ENCODE measurements around the gene SLC12A9.

SLC12A9 gene

DNA sequence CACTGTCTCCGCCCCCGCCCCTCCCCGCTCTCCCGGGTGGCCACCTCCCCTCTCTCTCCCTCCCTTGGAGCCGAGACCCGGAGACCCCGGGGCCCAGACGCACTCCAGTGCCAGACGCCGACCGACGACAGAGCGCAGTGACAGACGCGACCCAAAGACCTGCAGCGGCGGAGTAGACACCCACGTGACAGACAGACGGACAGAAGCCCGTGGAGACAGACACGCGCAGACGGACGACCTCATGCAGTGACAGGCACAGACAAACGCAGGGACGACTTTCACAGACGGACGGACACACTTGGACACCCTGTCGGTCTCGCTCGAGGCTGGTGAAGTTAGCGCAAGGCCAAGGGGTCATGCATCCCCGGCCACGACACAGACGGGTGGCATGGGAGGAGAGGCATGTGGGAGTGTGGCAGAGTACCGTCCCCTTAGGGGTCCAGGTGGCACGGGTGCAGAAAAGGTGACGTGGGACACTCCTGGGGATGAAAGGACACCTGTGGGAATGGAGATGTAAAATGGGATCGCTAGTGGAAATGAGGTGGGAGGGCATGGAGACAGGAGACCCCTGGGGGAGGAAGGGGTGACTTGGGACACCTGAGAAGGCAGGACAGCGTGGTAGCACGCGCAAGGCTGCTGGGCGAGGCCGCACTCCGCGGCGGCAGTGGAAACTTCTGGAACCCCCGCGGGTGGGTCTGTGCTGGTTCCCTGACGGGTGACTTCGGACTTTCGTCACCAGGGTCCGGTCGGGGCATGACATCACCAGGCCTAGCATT is 43.6 kb downstream of the SLC12A9 start (continued):
- TF ChIP-seq TSHZ1 (tag by site-specific recombination; IDR thresholded peaks at IDR 0.05; ENCODE audit: borderline replicate concordance) (no peak; the same call in none of the 2 replicates), ZNF473 (tag by site-specific recombination; IDR thresholded peaks at IDR 0.05) (no peak)

DNA sequence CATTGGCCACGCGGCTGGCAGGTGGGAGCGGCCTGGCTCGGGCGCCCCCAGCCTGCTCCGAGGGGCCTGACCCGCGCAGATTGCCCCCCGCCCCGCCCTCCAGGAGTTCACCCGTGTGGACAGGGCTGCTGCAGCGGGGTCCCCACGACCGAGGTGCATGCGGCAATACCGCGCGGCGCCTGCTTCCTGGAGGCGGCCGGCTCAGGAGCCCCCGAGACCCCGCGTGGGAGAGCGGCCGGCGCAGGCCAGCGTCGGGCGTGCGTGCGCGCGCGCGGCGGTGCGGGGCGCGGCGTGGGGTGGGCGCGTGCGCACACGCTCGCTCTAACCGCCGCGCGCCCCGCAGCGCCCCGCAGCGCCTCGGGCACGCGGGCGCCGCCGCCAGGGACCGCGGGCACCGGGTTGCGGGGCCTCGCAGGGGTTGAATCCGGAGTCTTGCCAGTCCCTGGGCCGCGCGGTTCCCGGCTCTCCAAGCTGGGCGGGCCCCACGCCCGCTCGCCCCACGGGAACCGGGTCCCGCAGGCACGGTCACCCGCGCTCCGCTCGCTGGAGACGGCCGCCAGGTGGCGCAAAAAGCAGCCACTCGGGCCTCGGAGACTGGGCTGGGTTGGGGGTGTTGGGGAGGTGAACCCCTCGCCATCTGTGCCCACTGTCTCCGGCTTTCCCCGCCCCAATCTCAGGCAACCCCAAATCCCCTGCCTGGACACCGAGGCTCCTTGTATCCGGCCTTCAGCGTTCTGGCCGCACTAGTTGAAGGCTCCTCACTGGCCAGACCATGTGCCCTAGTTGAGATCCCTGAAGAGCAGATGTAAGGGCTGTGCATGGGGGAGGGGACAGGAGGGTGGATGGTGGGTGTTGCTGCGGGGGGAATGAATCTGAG is 44.5 kb downstream of the SLC12A9 start:
- Histone ChIP-seq H3K4me1 (ENCODE audit: control insufficient read depth, insufficient read depth, low read length) (no peaks in the 10 kb centered on the region; the same call in 1 of the 2 replicates), H3K4me3 (ENCODE audit: low read depth, low read length) (peak overlapping the region; percentile 20), H3K9me3 (ENCODE audit: control insufficient read depth, insufficient read depth, low read depth, low read length) (no peaks in the 10 kb centered on the region), H3K27ac (ENCODE audit: extremely low read depth, low read depth, low read length) (peak overlapping the region; percentile 50; the same call in 1 of the 2 replicates), H3K36me3 (ENCODE audit: control insufficient read depth in 2 of 2, insufficient read depth in 1 of 2, low read length in 2 of 2) (no peaks in the 10 kb centered on the region)
- POLR2A ChIA-PET: no interaction called here
- CTCF ChIA-PET: interaction anchor here (3.0 kb wide), 1 partner anchor 162 kb away, joined by 27 read pairs; no protein-coding TSS in a partner anchor
- TF ChIP-seq ZIC2 (tag by site-specific recombination; IDR thresholded peaks at IDR 0.05) (no peak), HOXA7 (CRISPR knock-in tag; IDR thresholded peaks at IDR 0.05; ENCODE audit: borderline replicate concordance) (no peak), ZNF626 (tag by site-specific recombination; IDR thresholded peaks at IDR 0.05) (no peak), SP2 (tag by site-specific recombination; IDR thresholded peaks at IDR 0.05) (peak; percentile 56; the same call in 1 of the 2 replicates), ZNF76 (tag by site-specific recombination; IDR thresholded peaks at IDR 0.05; ENCODE audit: borderline replicate concordance, low read depth) (peak; percentile 22; the same call in 1 of the 2 replicates), ZBTB7A (tag by site-specific recombination; IDR thresholded peaks at IDR 0.05; ENCODE audit: low read depth) (no peak), ZBTB48 (tag by site-specific recombination; IDR thresholded peaks at IDR 0.05) (peak; percentile 90), ZEB2 (tag by site-specific recombination; IDR thresholded peaks at IDR 0.05) (peak; percentile 54; the same call in 1 of the 2 replicates), ZFP69B (tag by site-specific recombination; IDR thresholded peaks at IDR 0.05) (peak; percentile 28; the same call in 1 of the 2 replicates), MZF1 (tag by site-specific recombination; IDR thresholded peaks at IDR 0.05; ENCODE audit: borderline replicate concordance) (no peak), ZBTB1 (tag by site-specific recombination; IDR thresholded peaks at IDR 0.05) (0 out of 2 replicates have a peak, but pooled peaks have one; percentile 30), GLI4 (tag by site-specific recombination; IDR thresholded peaks at IDR 0.05) (0 out of 2 replicates have a peak, but pooled peaks have one; percentile 30), KLF9 (tag by site-specific recombination; IDR thresholded peaks at IDR 0.05; ENCODE audit: low read depth) (peak; percentile 34; the same call in 1 of the 2 replicates), ZNF292 (tag by site-specific recombination; IDR thresholded peaks at IDR 0.05; ENCODE audit: borderline replicate concordance, low read depth) (no peak)
- TF ChIP-seq, protein P1, sequence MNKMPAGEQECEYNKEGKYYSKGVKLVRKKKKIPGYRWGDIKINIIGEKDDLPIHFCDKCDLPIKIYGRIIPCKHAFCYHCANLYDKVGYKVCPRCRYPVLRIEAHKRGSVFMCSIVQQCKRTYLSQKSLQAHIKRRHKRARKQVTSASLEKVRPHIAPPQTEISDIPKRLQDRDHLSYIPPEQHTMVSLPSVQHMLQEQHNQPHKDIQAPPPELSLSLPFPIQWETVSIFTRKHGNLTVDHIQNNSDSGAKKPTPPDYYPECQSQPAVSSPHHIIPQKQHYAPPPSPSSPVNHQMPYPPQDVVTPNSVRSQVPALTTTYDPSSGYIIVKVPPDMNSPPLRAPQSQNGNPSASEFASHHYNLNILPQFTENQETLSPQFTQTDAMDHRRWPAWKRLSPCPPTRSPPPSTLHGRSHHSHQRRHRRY (tag by site-specific recombination; IDR thresholded peaks at IDR 0.05): no peak
- TF ChIP-seq, protein P2, sequence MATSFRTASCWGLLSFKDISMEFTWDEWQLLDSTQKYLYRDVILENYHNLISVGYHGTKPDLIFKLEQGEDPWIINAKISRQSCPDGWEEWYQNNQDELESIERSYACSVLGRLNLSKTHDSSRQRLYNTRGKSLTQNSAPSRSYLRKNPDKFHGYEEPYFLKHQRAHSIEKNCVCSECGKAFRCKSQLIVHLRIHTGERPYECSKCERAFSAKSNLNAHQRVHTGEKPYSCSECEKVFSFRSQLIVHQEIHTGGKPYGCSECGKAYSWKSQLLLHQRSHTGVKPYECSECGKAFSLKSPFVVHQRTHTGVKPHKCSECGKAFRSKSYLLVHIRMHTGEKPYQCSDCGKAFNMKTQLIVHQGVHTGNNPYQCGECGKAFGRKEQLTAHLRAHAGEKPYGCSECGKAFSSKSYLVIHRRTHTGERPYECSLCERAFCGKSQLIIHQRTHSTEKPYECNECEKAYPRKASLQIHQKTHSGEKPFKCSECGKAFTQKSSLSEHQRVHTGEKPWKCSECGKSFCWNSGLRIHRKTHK (tag by site-specific recombination; IDR thresholded peaks at IDR 0.05): no peak
- TF ChIP-seq, protein P3, sequence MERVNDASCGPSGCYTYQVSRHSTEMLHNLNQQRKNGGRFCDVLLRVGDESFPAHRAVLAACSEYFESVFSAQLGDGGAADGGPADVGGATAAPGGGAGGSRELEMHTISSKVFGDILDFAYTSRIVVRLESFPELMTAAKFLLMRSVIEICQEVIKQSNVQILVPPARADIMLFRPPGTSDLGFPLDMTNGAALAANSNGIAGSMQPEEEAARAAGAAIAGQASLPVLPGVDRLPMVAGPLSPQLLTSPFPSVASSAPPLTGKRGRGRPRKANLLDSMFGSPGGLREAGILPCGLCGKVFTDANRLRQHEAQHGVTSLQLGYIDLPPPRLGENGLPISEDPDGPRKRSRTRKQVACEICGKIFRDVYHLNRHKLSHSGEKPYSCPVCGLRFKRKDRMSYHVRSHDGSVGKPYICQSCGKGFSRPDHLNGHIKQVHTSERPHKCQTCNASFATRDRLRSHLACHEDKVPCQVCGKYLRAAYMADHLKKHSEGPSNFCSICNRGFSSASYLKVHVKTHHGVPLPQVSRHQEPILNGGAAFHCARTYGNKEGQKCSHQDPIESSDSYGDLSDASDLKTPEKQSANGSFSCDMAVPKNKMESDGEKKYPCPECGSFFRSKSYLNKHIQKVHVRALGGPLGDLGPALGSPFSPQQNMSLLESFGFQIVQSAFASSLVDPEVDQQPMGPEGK (tag by site-specific recombination; IDR thresholded peaks at IDR 0.05): peak; percentile 68
- TF ChIP-seq, protein P4, sequence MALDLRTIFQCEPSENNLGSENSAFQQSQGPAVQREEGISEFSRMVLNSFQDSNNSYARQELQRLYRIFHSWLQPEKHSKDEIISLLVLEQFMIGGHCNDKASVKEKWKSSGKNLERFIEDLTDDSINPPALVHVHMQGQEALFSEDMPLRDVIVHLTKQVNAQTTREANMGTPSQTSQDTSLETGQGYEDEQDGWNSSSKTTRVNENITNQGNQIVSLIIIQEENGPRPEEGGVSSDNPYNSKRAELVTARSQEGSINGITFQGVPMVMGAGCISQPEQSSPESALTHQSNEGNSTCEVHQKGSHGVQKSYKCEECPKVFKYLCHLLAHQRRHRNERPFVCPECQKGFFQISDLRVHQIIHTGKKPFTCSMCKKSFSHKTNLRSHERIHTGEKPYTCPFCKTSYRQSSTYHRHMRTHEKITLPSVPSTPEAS (tag by site-specific recombination; IDR thresholded peaks at IDR 0.05): no peak
- TF ChIP-seq, protein P5, sequence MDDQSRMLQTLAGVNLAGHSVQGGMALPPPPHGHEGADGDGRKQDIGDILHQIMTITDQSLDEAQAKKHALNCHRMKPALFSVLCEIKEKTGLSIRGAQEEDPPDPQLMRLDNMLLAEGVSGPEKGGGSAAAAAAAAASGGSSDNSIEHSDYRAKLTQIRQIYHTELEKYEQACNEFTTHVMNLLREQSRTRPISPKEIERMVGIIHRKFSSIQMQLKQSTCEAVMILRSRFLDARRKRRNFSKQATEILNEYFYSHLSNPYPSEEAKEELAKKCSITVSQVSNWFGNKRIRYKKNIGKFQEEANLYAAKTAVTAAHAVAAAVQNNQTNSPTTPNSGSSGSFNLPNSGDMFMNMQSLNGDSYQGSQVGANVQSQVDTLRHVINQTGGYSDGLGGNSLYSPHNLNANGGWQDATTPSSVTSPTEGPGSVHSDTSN (CRISPR knock-in tag; IDR thresholded peaks at IDR 0.05): no peak
